IPS-18a (cell line): ENCODE data around the gene ZSCAN12.
A peak's percentile ranks its signal among the peaks of the same experiment; 100 is the strongest.
"Not testable (repeated sequence)": the region's sequence is repeated elsewhere in the genome, so short reads cannot be mapped to it uniquely, and the experiment has no call there.

Source experiments
- H3K27ac ChIP-seq: one replicate; pipeline ENCODE4 v1.5.1; 2013; ENCODE audit warnings: low read length
- H3K27me3 ChIP-seq: one replicate; pipeline ENCODE4 v1.6.1; 2013; ENCODE audit warnings: mild to moderate bottlenecking, low read length; ENCODE audit not compliant: control insufficient read depth, insufficient read depth
- H3K36me3 ChIP-seq: one replicate; pipeline ENCODE4 v1.6.1; 2013; ENCODE audit warnings: low read depth, low read length; ENCODE audit not compliant: control insufficient read depth
- H3K4me1 ChIP-seq: one replicate; pipeline ENCODE4 v1.6.1; 2013; ENCODE audit warnings: low read depth, low read length; ENCODE audit not compliant: control insufficient read depth
- H3K4me3 ChIP-seq: one replicate; pipeline ENCODE4 v1.5.1; 2013; ENCODE audit warnings: low read length
- H3K9ac ChIP-seq: one replicate; pipeline ENCODE4 v1.6.1; 2013; ENCODE audit warnings: mild to moderate bottlenecking, low read length, moderate library complexity
- H3K9me3 ChIP-seq: one replicate; pipeline ENCODE4 v1.6.1; 2013; ENCODE audit warnings: low read depth, low read length; ENCODE audit not compliant: control insufficient read depth

The ZSCAN12 gene

GRCh38 chr6:28368522-28368921 is 31.0 kb downstream of the ZSCAN12 start:
- Histone ChIP-seq H3K4me1 (no peaks in the 10 kb centered on the region), H3K9me3 (no peaks in the 10 kb centered on the region), H3K27me3 (no peaks in the 10 kb centered on the region), H3K27ac (no peak overlapping the region), H3K9ac (no peak overlapping the region), H3K36me3 (peaks cover 26% of the 10 kb centered on the region), H3K4me3 (no peak overlapping the region)

GRCh38 chr6:28365590-28365989 is 34.0 kb downstream of the ZSCAN12 start:
- H3K36me3 ChIP-seq = peaks cover 26% of the 10 kb centered on the region
- not testable (repeated sequence) for H3K27me3 ChIP-seq, H3K4me3 ChIP-seq, H3K27ac ChIP-seq, H3K4me1 ChIP-seq, H3K9ac ChIP-seq, H3K9me3 ChIP-seq

GRCh38 chr6:28360961-28361360 is 38.6 kb downstream of the ZSCAN12 start:
- H3K36me3 ChIP-seq = peaks cover 20% of the 10 kb centered on the region
- no peak overlapping the region for H3K4me3 ChIP-seq
- no peaks in the 10 kb centered on the region for H3K27me3 ChIP-seq
- H3K4me1 ChIP-seq = peaks cover 7% of the 10 kb centered on the region
- H3K27ac ChIP-seq = no peak overlapping the region
- H3K9me3 ChIP-seq = no peaks in the 10 kb centered on the region
- no peak overlapping the region for H3K9ac ChIP-seq

- H3K9ac ChIP-seq, H3K27me3 ChIP-seq, H3K4me3 ChIP-seq, H3K27ac ChIP-seq, H3K9me3 ChIP-seq, H3K36me3 ChIP-seq: not testable (repeated sequence)
- peaks cover 14% of the 10 kb centered on the region for H3K4me1 ChIP-seq
Observed at GRCh38 chr6:28359562-28359961, 40.0 kb downstream of the ZSCAN12 start.

- H3K36me3 ChIP-seq = no peaks in the 10 kb centered on the region
- H3K9me3 ChIP-seq = no peaks in the 10 kb centered on the region
- H3K27me3 ChIP-seq = no peaks in the 10 kb centered on the region
- no peak overlapping the region for H3K4me3 ChIP-seq
- H3K9ac ChIP-seq = no peak overlapping the region
- peaks cover 14% of the 10 kb centered on the region for H3K4me1 ChIP-seq
- H3K27ac ChIP-seq = no peak overlapping the region
Observed at GRCh38 chr6:28357036-28357435, 42.5 kb downstream of the ZSCAN12 start.

- H3K27me3 ChIP-seq = no peaks in the 10 kb centered on the region
- peak overlapping the region; percentile 33 for H3K27ac ChIP-seq
- H3K9ac ChIP-seq = no peak overlapping the region
- H3K4me3 ChIP-seq = peak overlapping the region; percentile 7
- no peaks in the 10 kb centered on the region for H3K36me3 ChIP-seq
- no peaks in the 10 kb centered on the region for H3K9me3 ChIP-seq
- peaks cover 14% of the 10 kb centered on the region for H3K4me1 ChIP-seq
Observed at GRCh38 chr6:28356666-28357020, 42.9 kb downstream of the ZSCAN12 start.

- H3K36me3 ChIP-seq = no peaks in the 10 kb centered on the region
- H3K9me3 ChIP-seq = no peaks in the 10 kb centered on the region
- H3K27me3 ChIP-seq = no peaks in the 10 kb centered on the region
- peak overlapping the region; percentile 20 for H3K9ac ChIP-seq
- peak overlapping the region; percentile 33 for H3K27ac ChIP-seq
- peaks cover 21% of the 10 kb centered on the region for H3K4me1 ChIP-seq
- H3K4me3 ChIP-seq = peak overlapping the region; percentile 68
Observed at GRCh38 chr6:28355743-28356665, 43.5 kb downstream of the ZSCAN12 start.

GRCh38 chr6:28354688-28355554 is 44.6 kb downstream of the ZSCAN12 start:
- Histone ChIP-seq H3K9ac (peak overlapping the region; percentile 20), H3K27ac (no peak overlapping the region), H3K36me3 (no peaks in the 10 kb centered on the region), H3K4me3 (no peak overlapping the region), H3K27me3 (no peaks in the 10 kb centered on the region), H3K4me1 (peaks cover 27% of the 10 kb centered on the region), H3K9me3 (no peaks in the 10 kb centered on the region)

GRCh38 chr6:28353981-28354676 is 45.4 kb downstream of the ZSCAN12 start:
- Histone ChIP-seq H3K9ac (no peak overlapping the region), H3K4me1 (peaks cover 27% of the 10 kb centered on the region), H3K4me3 (no peak overlapping the region), H3K27me3 (no peaks in the 10 kb centered on the region), H3K9me3 (no peaks in the 10 kb centered on the region), H3K27ac (no peak overlapping the region), H3K36me3 (no peaks in the 10 kb centered on the region)

GRCh38 chr6:28353356-28353755 is 46.2 kb downstream of the ZSCAN12 start:
- no peak overlapping the region for H3K27ac ChIP-seq
- H3K9me3 ChIP-seq = no peaks in the 10 kb centered on the region
- H3K9ac ChIP-seq = no peak overlapping the region
- no peaks in the 10 kb centered on the region for H3K36me3 ChIP-seq
- H3K4me1 ChIP-seq = peaks cover 27% of the 10 kb centered on the region
- H3K27me3 ChIP-seq = no peaks in the 10 kb centered on the region
- no peak overlapping the region for H3K4me3 ChIP-seq

GRCh38 chr6:28351493-28351925 is 48.0 kb downstream of the ZSCAN12 start:
- peak overlapping the region; percentile 93 for H3K4me3 ChIP-seq
- H3K9me3 ChIP-seq = no peaks in the 10 kb centered on the region
- peaks cover 23% of the 10 kb centered on the region for H3K4me1 ChIP-seq
- no peak overlapping the region for H3K9ac ChIP-seq
- no peak overlapping the region for H3K27ac ChIP-seq
- H3K27me3 ChIP-seq = no peaks in the 10 kb centered on the region
- H3K36me3 ChIP-seq = no peaks in the 10 kb centered on the region
